ENCODE measurements around the gene SLIT3.

SLIT3 gene

DNA sequence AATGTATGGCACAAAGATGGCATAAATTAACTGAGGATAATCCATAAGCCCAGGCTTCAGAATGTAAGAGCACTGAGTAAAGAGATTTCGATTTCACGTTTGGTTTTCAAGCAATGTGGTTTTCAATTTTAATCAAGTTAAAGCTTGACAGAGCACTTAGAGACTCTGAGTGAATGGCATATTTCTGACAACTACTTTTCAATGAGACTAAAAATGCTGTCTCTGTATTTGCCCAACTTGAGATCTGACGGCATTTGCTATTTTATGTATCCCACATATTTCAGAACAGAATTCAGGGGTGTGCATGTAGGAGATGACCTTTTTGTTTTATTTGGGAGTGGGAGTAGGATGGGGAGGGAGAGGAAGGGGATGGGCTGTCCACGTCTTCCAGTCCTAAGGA lies 441.5 kb downstream of the SLIT3 start:
- DNase-seq (ENCODE audit: low spot score), result no peak

GRCh38 chr5:168858994-168859393 lies 441.9 kb downstream of the SLIT3 start:
- DNase-seq (ENCODE audit: low spot score), result no peak

DNA sequence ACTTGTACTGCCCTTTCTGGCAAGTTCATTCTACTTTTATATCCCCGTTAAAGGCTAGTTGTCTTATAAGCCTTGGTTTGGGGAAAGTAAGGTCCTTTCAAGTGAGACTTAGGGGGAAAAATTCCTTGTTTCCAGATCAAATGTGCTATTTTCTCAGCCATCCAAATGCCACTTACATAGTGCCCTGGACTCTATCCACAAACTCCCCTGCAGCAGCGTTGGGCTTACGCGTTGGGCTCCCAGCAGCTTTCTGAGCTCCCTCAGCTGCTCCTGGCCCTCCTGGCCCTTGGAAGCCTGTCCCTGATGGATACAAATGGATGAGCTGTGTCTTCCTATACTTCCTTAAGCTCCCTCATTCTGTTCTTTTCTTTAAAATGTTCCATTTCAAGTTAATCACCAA lies 442.6 kb downstream of the SLIT3 start:
- no peak for DNase-seq (ENCODE audit: low spot score)

DNA sequence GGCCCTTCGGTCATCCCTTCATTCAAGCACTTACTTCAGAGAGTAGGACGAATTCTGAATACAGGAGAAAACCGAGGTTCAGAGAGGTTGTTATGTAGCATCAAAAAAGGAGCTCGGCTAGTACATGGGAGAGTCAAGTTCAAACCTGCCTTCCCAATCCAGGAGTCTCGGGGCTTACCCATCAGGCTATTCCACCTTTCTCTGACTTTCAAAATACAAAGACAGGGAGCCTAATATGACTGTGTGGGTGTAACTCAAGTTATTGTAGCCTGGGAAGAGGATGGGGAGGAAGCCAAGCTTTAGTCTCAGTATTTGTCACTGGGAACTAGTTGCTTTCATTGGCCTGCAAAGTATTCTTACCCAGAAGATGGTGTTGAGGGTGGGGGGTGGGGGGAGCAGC lies 447.0 kb downstream of the SLIT3 start:
- no peak for DNase-seq (ENCODE audit: low spot score)

DNA sequence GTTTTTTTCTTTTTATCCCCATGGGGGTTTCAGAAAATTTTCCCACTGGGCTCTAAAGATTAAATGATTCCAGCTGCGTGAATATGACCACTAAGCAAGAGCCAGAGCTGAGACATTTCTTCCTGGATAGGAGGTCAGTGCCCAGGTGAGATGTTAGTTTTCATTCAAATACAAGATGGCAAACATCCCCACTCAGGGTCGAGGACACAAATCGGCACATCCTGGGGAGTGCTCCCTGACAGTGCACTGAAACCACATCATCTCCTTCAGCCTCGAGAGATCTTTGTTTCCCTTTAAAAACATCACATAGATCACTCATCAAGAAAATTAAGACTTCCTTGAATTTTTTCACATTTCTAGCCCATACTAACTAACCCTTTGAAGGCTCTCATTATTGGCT lies 448.6 kb downstream of the SLIT3 start:
- DNase-seq (ENCODE audit: low spot score), result no peak

GRCh38 chr5:168851902-168852321 lies 449.0 kb downstream of the SLIT3 start:
- DNase-seq (ENCODE audit: low spot score), result peak; percentile 87

DNA sequence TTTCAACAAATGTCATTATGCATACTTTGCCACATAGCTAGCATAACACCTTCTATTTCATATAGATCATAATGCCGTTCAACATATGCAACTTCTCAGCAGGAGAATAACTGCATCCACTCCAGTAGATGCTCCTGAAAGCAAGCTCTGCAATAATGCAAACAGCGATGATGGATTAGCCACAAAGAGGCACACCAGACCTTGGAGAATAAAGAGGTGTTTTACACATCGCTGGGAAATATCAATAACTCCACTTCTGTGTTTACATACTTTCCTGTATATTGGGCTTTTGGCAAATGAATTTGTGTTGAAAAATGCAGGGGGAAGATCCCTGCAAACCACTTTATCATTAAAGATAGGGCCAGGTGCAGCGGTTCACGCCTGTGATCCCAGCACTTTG lies 450.3 kb downstream of the SLIT3 start:
- no peak for DNase-seq (ENCODE audit: low spot score)

- no peak for DNase-seq (ENCODE audit: low spot score)
Observed at GRCh38 chr5:168848569-168848968, 452.4 kb downstream of the SLIT3 start.

DNA sequence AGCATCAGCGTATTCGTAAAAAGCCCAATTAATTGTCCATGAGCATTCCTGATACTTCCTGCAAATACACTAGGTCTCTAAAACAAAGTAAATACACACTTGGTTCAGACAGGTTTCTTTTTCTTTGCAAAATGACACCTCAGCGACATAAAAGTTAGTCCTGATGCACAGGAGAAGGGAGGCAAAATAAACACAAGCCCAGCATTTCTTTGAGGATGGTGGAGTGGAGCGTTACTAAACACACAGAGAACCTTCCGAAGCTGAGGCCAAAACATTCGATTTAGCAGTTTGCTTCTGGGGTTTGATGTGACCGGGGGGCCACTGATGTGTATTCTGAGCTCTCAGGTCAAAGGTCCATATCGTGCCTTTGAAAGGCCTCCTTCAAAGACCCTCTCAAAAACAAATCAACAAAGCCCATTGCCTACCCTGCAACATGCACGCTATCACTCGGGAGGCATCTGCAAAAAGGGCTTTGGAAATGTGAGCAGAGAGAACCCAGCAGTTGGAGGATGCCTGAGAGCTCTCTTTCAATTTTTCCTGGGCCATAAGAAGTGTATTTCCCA lies 453.3 kb downstream of the SLIT3 start:
- no peak for DNase-seq (ENCODE audit: low spot score)

DNA sequence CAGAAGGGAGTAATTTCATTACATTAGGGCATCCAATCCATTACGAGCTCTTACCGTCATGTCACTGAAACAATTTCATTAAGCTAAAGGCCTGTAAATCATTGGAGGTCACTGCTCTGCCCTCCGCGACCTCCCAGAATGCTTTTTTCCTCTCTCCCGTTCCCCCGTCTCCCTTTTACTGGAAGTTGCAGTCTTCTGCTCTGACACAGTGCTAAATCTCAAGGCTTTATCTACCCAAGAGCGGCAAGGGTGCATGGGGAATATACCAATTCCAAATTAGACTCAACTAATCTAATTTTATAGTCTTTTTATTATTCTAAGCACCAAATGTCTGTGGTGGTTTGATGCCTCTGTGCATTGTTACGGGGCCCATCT lies 456.0 kb downstream of the SLIT3 start:
- no peak for DNase-seq (ENCODE audit: low spot score)

DNA sequence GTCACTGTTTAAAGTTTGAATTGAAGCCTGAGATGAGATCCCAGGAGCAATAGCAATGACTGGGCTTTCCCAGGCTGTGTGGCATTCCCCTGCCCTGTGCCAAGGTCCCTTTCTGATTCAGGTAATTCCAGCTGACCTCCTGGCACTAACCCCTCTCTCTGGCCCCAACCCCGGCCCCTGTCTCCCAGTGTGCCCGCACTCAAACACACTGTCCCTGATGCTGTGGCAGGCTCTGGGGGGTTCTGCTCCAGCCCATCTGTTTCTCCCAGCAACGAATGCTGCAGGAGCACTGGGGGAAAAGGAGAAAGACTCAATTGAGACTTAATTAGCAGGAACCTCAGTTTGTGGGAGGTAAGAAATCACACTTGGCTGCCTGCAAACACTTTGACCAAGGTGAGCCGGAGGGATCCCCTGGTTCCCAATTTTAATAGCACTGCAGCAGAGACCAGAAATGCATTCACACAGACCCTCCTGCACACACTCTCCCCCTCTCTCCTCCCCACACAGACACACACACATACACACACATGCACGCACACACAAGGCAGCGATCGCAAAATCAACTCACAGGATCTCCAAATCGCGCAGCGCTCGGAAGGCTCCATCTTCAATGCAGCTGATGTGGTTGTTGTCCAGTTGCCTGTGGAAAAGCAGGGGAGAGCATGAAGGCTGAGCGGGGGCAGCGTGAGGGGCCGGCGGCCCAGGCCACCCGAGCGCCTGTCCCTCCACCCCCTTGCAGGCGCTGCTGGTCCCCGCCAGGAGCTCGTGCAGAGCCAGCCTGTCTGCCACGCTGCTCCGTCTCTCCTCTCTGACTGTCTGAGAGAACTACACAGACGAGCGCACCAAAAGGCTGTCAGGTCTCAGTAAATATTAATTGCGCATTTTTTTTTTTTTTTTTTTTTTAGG lies 456.7 kb downstream of the SLIT3 start:
- DNase-seq (ENCODE audit: low spot score), result no peak

DNA sequence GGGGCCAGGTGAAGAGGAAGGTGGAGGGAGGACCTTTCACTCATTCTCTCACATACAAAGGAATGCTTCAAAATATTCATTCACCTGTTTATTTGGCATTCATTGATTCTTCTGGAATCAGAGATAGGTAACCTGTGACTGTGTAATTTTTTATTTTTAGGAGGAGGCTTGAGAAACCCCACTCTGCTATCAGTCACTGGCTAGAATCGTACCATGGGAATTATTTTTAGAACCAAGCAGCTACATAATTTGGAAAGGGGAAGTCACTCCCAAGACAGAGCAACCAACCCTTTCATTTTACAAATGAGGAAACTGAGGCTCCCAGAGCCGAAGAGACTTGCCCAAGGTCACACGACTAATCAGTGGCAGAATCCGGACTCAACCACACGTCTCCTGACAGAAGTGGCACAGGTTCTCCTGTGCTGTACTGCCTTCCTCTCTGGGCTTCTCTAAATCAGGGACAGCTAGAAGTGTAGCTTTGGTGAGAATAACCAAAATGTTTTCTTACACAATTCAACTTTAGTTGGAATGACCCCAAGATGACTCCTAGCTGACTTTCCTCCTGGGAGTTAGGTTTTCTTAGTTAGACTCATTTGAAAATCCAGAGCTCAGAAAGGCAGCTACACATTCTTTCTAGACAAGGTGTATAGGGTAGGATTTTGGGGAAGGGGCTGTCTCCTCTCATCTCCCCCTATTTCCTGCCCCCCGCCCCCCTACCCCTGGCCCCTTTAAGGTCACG lies 457.5 kb downstream of the SLIT3 start:
- DNase-seq (ENCODE audit: low spot score), result peak; percentile 77

DNA sequence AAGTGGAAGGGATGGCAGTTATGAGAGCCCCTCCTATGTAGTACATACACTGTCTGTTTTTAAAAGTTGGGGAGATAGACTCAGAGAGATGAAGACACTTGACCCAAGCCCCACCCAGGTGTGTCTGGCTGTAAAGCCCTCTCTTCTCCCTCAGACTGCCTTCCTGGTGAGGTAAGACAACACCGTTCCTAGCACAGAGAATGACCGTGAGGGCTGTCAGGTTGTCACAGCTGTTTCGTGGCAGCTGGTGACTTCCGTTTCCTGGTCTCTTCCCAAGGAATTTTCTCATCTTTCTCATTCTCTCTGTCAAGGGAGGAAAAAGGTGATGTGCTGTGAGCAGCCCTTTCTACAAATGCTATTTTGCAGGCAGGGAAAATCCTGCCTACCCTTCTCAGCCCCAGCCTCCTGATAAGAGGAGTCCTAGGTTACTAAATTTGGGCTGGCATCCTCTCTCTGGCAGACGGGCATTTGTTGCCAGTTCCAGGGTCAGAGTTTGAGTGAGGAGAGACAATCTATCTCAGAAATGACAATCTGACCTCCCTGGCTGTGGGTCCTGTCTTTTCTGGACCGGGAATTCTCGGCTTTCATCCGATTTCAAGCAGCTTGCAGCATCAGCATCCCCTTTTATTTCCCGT lies 458.3 kb downstream of the SLIT3 start:
- no peak for DNase-seq (ENCODE audit: low spot score)

DNA sequence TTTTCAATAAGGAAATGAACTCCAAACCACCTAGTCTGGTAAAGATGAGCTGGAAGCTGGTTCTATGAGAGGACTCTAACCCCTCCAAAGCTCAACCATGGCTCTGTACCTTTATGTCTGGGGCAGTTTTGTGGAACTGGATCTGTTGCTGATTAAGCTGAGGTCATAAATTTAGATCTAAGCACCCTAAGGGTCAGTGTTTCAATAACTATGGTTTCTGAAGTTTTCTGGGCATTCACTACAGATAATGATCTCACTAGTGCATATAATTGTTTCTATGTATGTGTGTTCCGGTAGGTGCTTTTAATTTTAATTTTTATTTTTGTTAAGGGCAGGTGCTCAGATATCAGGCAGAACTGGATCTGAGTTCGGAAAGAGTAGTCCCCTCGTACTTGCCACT lies 463.1 kb downstream of the SLIT3 start:
- DNase-seq (ENCODE audit: low spot score), result no peak

DNA sequence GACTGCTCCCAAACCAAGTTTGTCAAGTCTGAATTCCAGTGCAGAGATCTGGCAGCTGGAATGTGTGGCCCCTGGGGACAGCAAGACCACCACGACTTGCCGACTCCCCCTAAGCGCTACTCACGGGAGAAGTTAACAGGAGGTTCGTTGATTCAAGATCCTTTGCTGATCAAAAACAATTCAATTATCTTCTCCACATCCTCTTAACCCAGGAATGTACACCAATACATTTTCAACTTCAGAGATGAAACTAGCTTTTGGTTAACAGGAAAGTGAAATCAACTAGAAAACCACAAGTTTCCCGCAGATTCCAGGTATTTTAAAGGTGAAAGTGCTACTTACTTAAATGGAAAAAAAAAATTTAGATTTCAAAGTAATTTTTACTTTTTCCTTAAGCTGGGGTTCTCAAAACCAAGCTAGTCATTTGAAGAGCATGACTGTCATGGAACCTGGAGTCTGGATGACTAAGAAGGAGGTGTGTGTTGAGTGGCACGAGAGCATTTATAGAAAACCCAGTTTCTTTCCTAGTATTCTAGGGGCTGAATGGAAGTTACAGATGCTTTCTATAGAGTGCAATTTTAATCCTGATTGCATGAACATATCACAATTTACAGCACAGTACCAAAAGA lies 464.2 kb downstream of the SLIT3 start:
- DNase-seq (ENCODE audit: low spot score), result no peak

DNA sequence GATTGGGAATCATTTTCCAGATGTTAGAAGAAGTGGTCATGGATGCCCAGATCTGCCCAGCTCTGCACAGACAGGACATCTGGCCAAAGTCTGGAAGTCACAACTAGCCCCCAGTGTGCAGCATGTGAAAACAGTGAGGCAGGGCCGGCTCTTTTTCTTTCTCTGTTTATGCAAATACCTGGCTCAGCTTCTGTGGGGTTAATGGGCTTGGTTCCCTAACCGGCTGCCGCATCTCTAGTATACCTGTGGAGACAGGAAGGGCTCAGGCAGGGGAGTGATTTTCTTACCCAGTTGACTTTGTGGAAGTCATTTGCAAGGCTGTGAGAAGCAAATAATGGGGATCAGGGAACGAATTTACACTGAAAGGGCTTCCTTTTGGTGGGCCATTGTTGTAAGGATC lies 467.0 kb downstream of the SLIT3 start:
- no peak for DNase-seq (ENCODE audit: low spot score)

DNA sequence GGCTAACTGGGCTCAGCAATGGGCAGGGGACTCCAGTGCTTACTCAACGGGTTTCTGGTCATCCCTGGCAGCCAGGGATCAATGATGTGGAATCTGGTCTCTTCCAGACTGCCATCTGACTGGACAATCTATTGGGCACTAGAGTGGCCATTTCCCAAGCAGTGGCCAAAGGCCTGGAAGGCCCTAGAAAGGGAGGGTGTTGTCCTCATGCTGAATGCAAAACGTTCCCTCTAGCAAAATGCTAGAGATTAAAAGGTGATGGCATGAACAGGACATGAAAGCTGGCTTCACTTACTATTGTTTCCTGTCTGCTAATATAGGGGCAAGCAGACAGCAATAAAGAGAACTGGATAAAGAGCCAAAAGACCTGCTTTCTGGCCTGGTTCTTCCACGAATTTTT lies 467.6 kb downstream of the SLIT3 start:
- no peak for DNase-seq (ENCODE audit: low spot score)

GRCh38 chr5:168832308-168832707 lies 468.6 kb downstream of the SLIT3 start:
- no peak for DNase-seq (ENCODE audit: low spot score)

DNA sequence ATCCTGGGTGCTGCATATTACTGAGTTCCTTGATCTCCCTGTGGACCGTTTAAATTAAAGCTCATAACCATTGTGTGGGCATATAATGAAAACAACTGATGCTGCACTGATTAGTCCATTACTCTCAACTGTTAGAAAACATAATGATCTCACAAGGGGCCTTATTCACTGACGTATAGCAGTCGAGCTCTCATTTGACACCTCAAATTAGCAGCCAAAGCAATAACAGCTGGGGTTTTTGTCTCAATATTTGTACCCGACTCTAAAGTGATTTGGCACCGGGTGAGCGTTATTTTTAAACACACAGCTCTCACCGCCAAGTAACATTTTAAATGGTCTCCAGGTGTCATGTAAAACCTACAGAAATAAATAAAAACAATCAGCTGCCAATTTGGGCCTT lies 469.6 kb downstream of the SLIT3 start:
- DNase-seq (ENCODE audit: low spot score), result no peak

DNA sequence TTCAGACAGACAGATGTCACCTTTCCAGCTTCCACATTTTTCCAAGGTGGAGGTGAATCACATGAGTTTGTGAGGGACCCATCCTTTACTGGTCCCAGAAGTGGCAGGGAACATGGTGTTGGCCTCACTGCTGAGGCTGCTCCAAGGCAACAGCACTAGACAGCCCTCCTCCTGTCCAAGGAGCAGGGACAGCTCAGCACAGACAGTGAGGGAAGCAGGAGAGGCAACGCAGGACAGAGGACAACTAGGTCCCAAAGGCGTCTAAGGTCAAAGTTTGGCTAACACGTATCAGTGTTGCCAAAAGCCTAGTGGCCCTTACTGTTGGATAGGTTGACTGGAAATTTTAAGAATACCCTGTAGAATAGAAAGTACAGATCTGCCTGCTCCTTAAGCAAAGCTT lies 470.1 kb downstream of the SLIT3 start:
- no peak for DNase-seq (ENCODE audit: low spot score)

DNA sequence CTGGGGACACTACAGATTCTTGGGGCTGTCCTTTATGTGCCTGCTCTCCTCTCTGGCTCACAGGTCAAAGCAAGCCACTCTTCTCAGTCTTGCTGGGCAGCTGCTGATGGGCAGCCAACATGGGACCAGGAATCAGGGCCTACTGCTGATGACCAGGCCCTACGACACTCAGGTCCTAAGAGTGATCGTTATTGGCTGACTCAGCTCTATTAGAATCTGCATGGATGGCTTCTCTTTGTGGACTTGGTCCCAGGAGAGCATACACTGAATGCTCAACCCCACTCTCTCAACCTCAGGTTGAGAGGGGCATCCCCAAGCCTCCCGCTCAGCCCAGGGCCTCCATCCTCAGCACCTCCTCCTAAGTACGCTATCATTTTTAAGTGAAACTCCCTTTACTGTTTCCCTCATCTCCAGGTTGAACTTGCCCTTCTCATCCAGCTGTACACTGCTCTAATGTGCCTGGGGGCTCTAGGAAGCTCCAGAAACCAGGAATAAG lies 471.0 kb downstream of the SLIT3 start:
- no peak for DNase-seq (ENCODE audit: low spot score)

DNA sequence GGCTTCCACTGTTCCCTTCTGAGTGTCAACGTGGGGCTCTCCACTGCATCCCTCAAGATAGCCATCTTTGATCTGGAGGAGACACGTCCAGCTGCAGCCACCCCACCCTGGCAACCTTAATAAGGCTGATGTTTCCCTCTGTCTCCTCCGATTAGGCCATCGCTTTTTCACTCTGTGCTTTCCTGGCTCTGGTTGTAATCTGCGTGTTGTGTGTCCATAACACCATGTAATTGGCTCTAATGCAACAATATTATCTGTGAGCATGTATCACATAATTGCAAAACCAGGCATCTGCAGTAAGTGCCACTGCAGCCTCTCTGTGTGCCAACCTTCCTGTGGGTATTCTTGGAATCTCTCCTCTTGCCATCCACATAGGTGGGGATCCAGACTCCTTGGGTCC lies 471.9 kb downstream of the SLIT3 start:
- no peak for DNase-seq (ENCODE audit: low spot score)
